Measurements from ENCODE around the gene FBXO9. TPM values are rescaled to one million over a fixed set of nuclear protein-coding genes. Genes with fewer than 3 reads are reported as not detected.

Gene FBXO9
- total and polyA plus RNA-seq, 2 of the 8 experiments (the other 6 are each of a cell fraction or from before 2014, with no cell fraction given): 41.3 to 50.9 TPM

GRCh38 chr6:53033764-53034163, 31.4 kb upstream of the FBXO9 start (continued):
- no peak for TF ChIP-seq ATF2 (IDR thresholded peaks at IDR 0.05; ENCODE audit: low read length)
- TF ChIP-seq CHD7 (IDR thresholded peaks at IDR 0.05; ENCODE audit: insufficient replicate concordance, low read length): no peak
- TF ChIP-seq CBX8 (IDR thresholded peaks at IDR 0.05; ENCODE audit: borderline replicate concordance, low read depth, low read length): no peak
- no peak for TF ChIP-seq CREB1 (IDR thresholded peaks at IDR 0.05)
- TF ChIP-seq RAD21 (IDR thresholded peaks at IDR 0.05 in 1 of 2, conservative IDR thresholded peaks at IDR 0.05 in 1 of 2; ENCODE audit: low read depth in 2 of 2, low read length in 2 of 2): no peak
